Esophagus squamous epithelium (tissue), 4 donors: ENCODE results near the gene MTAP.

Experiments
- CTCF ChIP-seq, 6 experiments: fragments of 450-650 bp in 4 of 6; fragments of 200-600 bp in 2 of 6; sonication (generic) in 2 of 6; IDR thresholded peaks; one replicate each; pipeline ENCODE4 v1.5.1; 2016 to 2019; ENCODE audit warnings: antibody characterized with exemption in 6 of 6, mild to moderate bottlenecking in 4 of 6, moderate library complexity in 4 of 6
- POLR2A ChIP-seq, 4 donors: fragments of 450-650 bp; IDR thresholded peaks; one replicate each; pipeline ENCODE4 v1.6.1; 2017; ENCODE audit warnings: antibody characterized with exemption in 4 of 4, mild to moderate bottlenecking in 4 of 4, moderate library complexity in 3 of 4

- TF ChIP-seq CTCF (IDR thresholded peaks at IDR 0.05) (no peak), POLR2A (IDR thresholded peaks at IDR 0.05) (no peak)
Measured at GRCh38 chr9:21933281-21933680, 130.8 kb downstream of the MTAP start.
